Stimulated activated naive CD8-positive, alpha-beta T cell treated with anti-CD3 and anti-CD28 coated beads, Interleukin-15, amount 100 ng/mL, for 72 hours (primary cell): ENCODE results near the gene UGT1A9.

Source experiments
- ATAC-seq: fragments of 150-1000 bp; cut with Tn5 transposase; 2 replicates; pipeline ENCODE4 v1.10.0; 2021; ENCODE audit warnings: mild to moderate bottlenecking, moderate library complexity
- DNase-seq, 2 donors: peaks; one replicate each; pipeline ENCODE4 v3.0.0; 2021 to 2022
- H3K27ac Mint-ChIP-seq, 2 donors: one replicate each; pipeline ENCODE4 v1.8.0; 2022; ENCODE audit warnings: mild to moderate bottlenecking in 2 of 2, mixed read lengths in 2 of 2, moderate library complexity in 2 of 2
- H3K27me3 Mint-ChIP-seq: one replicate; pipeline ENCODE4 v1.8.0; 2022; ENCODE audit warnings: mixed read lengths
- H3K4me1 Mint-ChIP-seq: one replicate; pipeline ENCODE4 v1.8.0; 2022; ENCODE audit warnings: mild to moderate bottlenecking, mixed read lengths
- H3K4me3 Mint-ChIP-seq, 2 donors: one replicate each; pipeline ENCODE4 v1.8.0; 2022; ENCODE audit warnings: mild to moderate bottlenecking in 2 of 2, mixed read lengths in 2 of 2, moderate library complexity in 1 of 2
- H3K9me3 Mint-ChIP-seq, 2 donors: one replicate each; pipeline ENCODE4 v1.8.0; 2022; ENCODE audit warnings: mixed read lengths in 2 of 2

Gene UGT1A9

GRCh38 chr2:233668605-233669260 is 3.0 kb upstream of the UGT1A9 start:
- peaks cover 39% of the 10 kb centered on the region for H3K27me3 Mint-ChIP-seq
- H3K4me1 Mint-ChIP-seq: no peaks in the 10 kb centered on the region
- DNase-seq: no peak

GRCh38 chr2:233672886-233673285 is 1.2 kb downstream of the UGT1A9 start:
- Mint-ChIP-seq H3K27me3 (peaks cover 43% of the 10 kb centered on the region), H3K9me3 (peaks cover 0 to 9% of the 10 kb centered on the region in 2 donors), H3K4me3 (no peak overlapping the region), H3K4me1 (no peaks in the 10 kb centered on the region), H3K27ac (no peak overlapping the region)
- no peak for ATAC-seq
- DNase-seq: no peak

More at GRCh38 chr2:233668605-233669260, 3.0 kb upstream of the UGT1A9 start:
- ATAC-seq: no peak
- Mint-ChIP-seq H3K27ac (no peak overlapping the region), H3K4me3 (no peak overlapping the region), H3K9me3 (peaks cover 0 to 9% of the 10 kb centered on the region in 2 donors)

GRCh38 chr2:233673896-233674295 is 2.2 kb downstream of the UGT1A9 start:
- DNase-seq (no peak), ATAC-seq (no peak)
- Mint-ChIP-seq H3K27ac (no peak overlapping the region), H3K4me1 (no peaks in the 10 kb centered on the region), H3K4me3 (no peak overlapping the region), H3K27me3 (peaks cover 43% of the 10 kb centered on the region), H3K9me3 (peaks cover 0 to under 1% of the 10 kb centered on the region in 2 donors)

GRCh38 chr2:233674314-233674713 is 2.6 kb downstream of the UGT1A9 start:
- Mint-ChIP-seq H3K9me3 (no peaks in the 10 kb centered on the region), H3K27me3 (peaks cover 43% of the 10 kb centered on the region), H3K27ac (no peak overlapping the region), H3K4me3 (no peak overlapping the region), H3K4me1 (no peaks in the 10 kb centered on the region)
- DNase-seq (no peak), ATAC-seq (no peak)

- H3K27me3 Mint-ChIP-seq: peaks cover 37% of the 10 kb centered on the region
- no peaks in the 10 kb centered on the region for H3K9me3 Mint-ChIP-seq
- no peak overlapping the region for H3K4me3 Mint-ChIP-seq
- ATAC-seq: no peak
- DNase-seq: no peak
- no peaks in the 10 kb centered on the region for H3K4me1 Mint-ChIP-seq
- no peak overlapping the region for H3K27ac Mint-ChIP-seq
Observed at GRCh38 chr2:233674995-233675394, 3.3 kb downstream of the UGT1A9 start.

- Mint-ChIP-seq H3K27me3 (peaks cover 27% of the 10 kb centered on the region), H3K4me3 (no peak overlapping the region), H3K27ac (no peak overlapping the region), H3K4me1 (no peaks in the 10 kb centered on the region), H3K9me3 (no peaks in the 10 kb centered on the region)
- ATAC-seq (no peak), DNase-seq (no peak)
Observed at GRCh38 chr2:233676046-233676445, 4.3 kb downstream of the UGT1A9 start.

GRCh38 chr2:233679196-233679595 is 7.5 kb downstream of the UGT1A9 start:
- no peaks in the 10 kb centered on the region for H3K4me1 Mint-ChIP-seq
- ATAC-seq: no peak
- H3K27ac Mint-ChIP-seq: no peak overlapping the region
- H3K27me3 Mint-ChIP-seq: peaks cover 14% of the 10 kb centered on the region
- no peaks in the 10 kb centered on the region for H3K9me3 Mint-ChIP-seq
- no peak overlapping the region for H3K4me3 Mint-ChIP-seq
- no peak for DNase-seq

GRCh38 chr2:233680361-233681045 is 8.8 kb downstream of the UGT1A9 start:
- Mint-ChIP-seq H3K27ac (no peak overlapping the region), H3K4me3 (no peak overlapping the region), H3K9me3 (no peaks in the 10 kb centered on the region), H3K27me3 (peaks cover 14% of the 10 kb centered on the region), H3K4me1 (no peaks in the 10 kb centered on the region)
- DNase-seq (no peak), ATAC-seq (no peak)

- H3K4me3 Mint-ChIP-seq: no peak within 1 kb of the TSS
- peaks cover 6% of the 10 kb centered on the region for H3K27me3 Mint-ChIP-seq
- no peak within 1 kb of the TSS for H3K27ac Mint-ChIP-seq
- H3K4me1 Mint-ChIP-seq: no peaks in the 10 kb centered on the region
- H3K9me3 Mint-ChIP-seq: no peaks in the 10 kb centered on the region
- DNase-seq (no peak), ATAC-seq (no peak)
Observed at GRCh38 chr2:233681521-233682099, 9.9 kb downstream of the UGT1A9 start, which contains the start of gene UGT1A7. Gene UGT1A7, plus strand, starts transcription at chr2:233681901. Its CDS starts 37 bp downstream, at chr2:233681938.

GRCh38 chr2:233684640-233685039 is 12.9 kb downstream of the UGT1A9 start:
- no peak for DNase-seq

GRCh38 chr2:233686928-233687327 is 15.2 kb downstream of the UGT1A9 start:
- ATAC-seq (no peak), DNase-seq (no peak)
- no peaks in the 10 kb centered on the region for H3K27me3 Mint-ChIP-seq
- no peak overlapping the region for H3K27ac Mint-ChIP-seq
- no peak overlapping the region for H3K4me3 Mint-ChIP-seq
- no peaks in the 10 kb centered on the region for H3K4me1 Mint-ChIP-seq
- no peaks in the 10 kb centered on the region for H3K9me3 Mint-ChIP-seq

More at GRCh38 chr2:233684640-233685039, 12.9 kb downstream of the UGT1A9 start:
- H3K27ac Mint-ChIP-seq: no peak overlapping the region
- ATAC-seq: no peak
- H3K4me1 Mint-ChIP-seq: no peaks in the 10 kb centered on the region
- no peaks in the 10 kb centered on the region for H3K27me3 Mint-ChIP-seq
- H3K9me3 Mint-ChIP-seq: no peaks in the 10 kb centered on the region
- H3K4me3 Mint-ChIP-seq: no peak overlapping the region

- H3K4me1 Mint-ChIP-seq: no peaks in the 10 kb centered on the region
- DNase-seq: no peak
- H3K4me3 Mint-ChIP-seq: no peak overlapping the region
- ATAC-seq: no peak
- no peaks in the 10 kb centered on the region for H3K9me3 Mint-ChIP-seq
- H3K27ac Mint-ChIP-seq: no peak overlapping the region
- H3K27me3 Mint-ChIP-seq: no peaks in the 10 kb centered on the region
Observed at GRCh38 chr2:233688341-233688740, 16.6 kb downstream of the UGT1A9 start.

GRCh38 chr2:233689031-233689430 is 17.3 kb downstream of the UGT1A9 start:
- no peak overlapping the region for H3K4me3 Mint-ChIP-seq
- DNase-seq (no peak), ATAC-seq (no peak)
- no peaks in the 10 kb centered on the region for H3K4me1 Mint-ChIP-seq
- H3K9me3 Mint-ChIP-seq: no peaks in the 10 kb centered on the region
- peaks cover 7% of the 10 kb centered on the region for H3K27me3 Mint-ChIP-seq
- H3K27ac Mint-ChIP-seq: no peak overlapping the region

GRCh38 chr2:233689501-233689900 is 17.8 kb downstream of the UGT1A9 start:
- H3K27ac Mint-ChIP-seq: no peak overlapping the region
- no peaks in the 10 kb centered on the region for H3K4me1 Mint-ChIP-seq
- ATAC-seq: no peak
- no peak for DNase-seq
- no peak overlapping the region for H3K4me3 Mint-ChIP-seq
- H3K27me3 Mint-ChIP-seq: peaks cover 7% of the 10 kb centered on the region
- no peaks in the 10 kb centered on the region for H3K9me3 Mint-ChIP-seq

GRCh38 chr2:233690444-233690843 is 18.7 kb downstream of the UGT1A9 start:
- no peak for DNase-seq
- H3K4me1 Mint-ChIP-seq: no peaks in the 10 kb centered on the region
- H3K9me3 Mint-ChIP-seq: no peaks in the 10 kb centered on the region
- H3K4me3 Mint-ChIP-seq: no peak overlapping the region
- H3K27ac Mint-ChIP-seq: no peak overlapping the region
- H3K27me3 Mint-ChIP-seq: peaks cover 7% of the 10 kb centered on the region
- no peak for ATAC-seq
